HG02642 (cell line): ENCODE measurements around the gene FKBP4.
A peak's percentile ranks its signal among the peaks of the same experiment; 100 is the strongest.

Experiments
- ATAC-seq: cut with Tn5 transposase; IDR thresholded peaks from one replicate; pipeline ENCODE4 v1.9.1; 2021; ENCODE audit warnings: mild to moderate bottlenecking; ENCODE audit not compliant: unreplicated experiment, poor library complexity

The FKBP4 gene

DNA sequence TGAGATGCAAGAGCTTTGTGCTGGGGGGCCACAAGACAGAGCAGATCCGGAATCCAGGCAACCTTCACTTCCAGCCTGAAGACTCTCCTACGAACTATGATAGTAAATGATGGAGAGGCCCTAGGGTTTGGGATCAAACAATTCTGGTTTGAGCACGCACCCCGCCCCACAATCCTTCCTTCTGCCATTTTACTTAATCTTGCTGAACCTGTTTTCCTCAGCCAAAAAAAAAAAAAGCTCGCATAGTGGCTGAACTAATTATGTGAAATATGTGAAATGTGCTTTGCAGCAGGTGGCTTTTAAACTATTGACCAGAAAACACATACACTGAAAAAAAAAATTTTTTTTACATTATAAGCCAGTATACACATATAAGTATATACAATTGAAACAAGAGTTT is 17.0 kb downstream of the FKBP4 start:
- ATAC-seq, result no peak

DNA sequence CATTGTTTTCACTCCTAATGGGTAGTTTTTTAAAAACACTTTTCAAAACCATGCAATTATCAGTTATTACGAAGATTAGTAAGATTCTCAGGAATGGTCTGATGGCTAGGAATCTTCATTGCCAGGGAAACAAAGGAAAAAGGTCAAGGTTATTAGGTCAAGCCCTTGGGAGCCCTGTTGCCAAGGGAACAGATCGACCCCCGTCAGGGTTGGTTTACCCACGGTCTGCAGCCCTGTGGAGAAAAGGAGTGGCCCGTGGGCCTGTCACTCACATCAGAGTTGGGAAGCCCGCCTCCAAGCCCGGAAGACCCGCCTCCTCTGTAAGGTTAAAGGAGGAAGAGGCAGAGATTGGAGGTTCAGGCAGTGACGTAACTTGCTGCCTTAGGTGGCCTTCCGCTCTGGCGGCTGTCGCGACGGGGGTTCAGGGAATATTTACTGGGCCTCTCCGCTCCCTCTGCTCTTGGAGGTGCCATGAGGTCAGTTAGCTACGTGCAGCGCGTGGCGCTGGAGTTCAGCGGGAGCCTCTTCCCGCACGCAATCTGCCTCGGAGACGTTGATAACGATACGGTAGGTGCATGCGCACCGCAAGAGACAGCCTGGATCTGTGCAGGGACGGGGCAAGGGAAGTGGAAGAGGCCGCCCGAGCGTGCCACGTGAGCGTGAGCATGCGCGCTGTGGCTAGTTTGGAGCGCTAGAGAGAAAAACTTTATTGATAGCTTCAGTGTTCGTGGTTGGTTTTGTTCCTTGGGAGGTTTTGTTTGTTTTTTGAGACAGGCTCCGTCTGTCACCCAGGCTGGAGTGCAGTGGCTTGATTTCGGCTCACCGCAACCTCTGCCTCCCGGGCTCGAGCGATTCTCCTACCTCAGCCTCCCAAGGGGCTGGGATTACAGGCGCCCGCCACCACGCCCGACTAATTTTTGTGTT is 17.8 kb downstream of the FKBP4 start, which contains the start of gene ITFG2:
Gene ITFG2, plus strand, starts transcription at position 379 of the 924 bp plus-strand sequence. Its CDS starts 93 bp downstream, at position 472.
- ATAC-seq, result peak; percentile 95

- ATAC-seq, result no peak
These were observed 18.7 kb downstream of the FKBP4 start for GRCh38 chr12:2813214-2814185.

DNA sequence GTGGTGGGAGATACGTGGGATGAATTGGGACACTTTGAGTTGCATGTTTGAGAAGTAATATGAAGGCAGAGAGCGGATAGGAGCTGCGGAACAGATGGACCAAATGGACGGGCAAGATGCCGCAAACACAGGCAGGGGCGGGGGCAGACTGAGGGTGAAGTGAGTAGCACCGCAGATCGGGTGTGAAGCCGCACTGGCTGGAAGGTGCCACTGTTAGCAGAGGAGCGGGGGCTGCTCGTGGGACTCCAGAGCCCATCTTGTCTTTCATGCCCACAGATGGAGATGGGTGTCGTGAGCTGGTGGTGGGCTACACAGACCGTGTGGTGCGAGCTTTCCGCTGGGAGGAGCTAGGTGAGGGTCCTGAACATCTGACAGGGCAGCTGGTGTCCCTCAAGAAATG is 25.0 kb downstream of the FKBP4 start:
- no peak for ATAC-seq

GRCh38 chr12:2820432-2820831 is 25.7 kb downstream of the FKBP4 start:
- ATAC-seq, result no peak

DNA sequence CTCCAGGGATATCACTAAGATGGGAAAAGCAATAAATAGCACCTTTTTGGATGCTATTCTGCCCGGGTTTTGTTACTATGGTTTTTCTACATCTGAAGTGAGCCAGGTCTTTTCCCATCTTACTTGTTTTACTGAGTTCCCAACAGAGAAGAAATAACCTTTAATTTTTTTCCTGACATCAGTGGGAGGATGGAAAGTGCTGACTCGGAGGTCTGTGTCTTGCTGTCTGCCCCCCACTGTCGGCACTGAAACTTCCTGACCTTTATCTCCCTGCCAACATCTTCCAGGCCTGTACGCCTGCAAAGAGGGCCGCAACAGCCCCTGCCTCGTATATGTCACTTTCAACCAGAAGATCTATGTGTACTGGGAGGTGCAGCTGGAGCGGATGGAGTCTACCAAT is 28.7 kb downstream of the FKBP4 start:
- ATAC-seq, result no peak

DNA sequence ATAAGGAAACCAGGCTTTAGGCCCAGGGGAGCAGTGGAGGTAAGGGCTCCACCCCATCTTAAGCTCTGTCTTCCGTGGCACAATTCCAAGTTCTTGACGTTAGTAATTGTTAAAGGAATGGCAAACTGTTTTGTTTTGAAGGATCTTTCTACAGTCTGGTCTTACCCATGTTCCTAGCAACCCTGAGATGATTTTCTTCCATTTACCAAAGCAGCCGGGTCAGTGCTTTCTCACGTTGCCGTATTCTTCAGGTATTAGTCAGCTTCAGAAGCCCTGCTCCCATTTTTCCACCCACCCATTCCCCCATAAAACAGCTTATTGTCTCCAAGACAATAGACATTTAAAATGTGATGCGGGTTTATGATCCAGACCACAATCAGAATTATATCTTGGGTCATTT is 29.8 kb downstream of the FKBP4 start:
- ATAC-seq, result no peak

GRCh38 chr12:2825132-2825531 is 30.4 kb downstream of the FKBP4 start:
- ATAC-seq, result no peak

DNA sequence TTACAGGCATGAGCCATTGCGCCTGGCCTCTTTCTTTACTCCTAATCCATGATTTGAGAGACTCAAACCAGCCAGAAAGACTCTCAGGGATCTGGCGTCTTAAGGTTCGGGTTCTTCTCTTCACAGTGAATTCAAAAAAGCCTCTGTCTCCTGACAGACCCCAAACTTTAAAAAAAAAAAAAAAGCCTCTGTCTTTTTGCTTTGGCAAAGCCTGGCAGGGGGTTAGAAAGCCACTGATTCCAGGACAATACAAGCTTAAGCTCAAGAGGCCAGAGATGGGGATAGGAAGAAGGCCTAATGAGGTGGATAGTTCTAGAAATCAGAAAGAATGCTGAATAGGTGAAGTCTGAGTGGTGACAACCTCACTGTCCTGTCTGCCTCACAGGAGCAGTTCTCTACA is 31.3 kb downstream of the FKBP4 start:
- ATAC-seq, result no peak

GRCh38 chr12:2826721-2827515 is 32.1 kb downstream of the FKBP4 start:
- ATAC-seq, result no peak

DNA sequence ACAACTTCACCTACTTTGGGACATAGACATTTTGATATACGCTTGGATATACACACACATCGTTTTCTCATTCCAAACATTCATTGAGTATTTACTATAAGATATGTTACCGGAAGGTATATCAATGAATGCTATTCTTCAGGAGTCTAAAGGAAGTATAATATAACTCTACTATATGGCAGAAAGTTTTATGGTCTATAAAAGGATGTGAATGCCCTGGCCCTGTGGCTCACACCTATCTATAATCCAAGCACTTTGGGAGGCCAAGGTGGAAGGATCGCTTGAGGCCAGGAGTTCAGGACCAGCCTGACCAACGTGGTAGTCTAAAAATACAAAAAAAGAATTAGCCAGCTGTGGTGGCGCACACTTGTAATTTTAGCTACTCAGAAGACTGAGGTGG is 34.5 kb downstream of the FKBP4 start:
- no peak for ATAC-seq

DNA sequence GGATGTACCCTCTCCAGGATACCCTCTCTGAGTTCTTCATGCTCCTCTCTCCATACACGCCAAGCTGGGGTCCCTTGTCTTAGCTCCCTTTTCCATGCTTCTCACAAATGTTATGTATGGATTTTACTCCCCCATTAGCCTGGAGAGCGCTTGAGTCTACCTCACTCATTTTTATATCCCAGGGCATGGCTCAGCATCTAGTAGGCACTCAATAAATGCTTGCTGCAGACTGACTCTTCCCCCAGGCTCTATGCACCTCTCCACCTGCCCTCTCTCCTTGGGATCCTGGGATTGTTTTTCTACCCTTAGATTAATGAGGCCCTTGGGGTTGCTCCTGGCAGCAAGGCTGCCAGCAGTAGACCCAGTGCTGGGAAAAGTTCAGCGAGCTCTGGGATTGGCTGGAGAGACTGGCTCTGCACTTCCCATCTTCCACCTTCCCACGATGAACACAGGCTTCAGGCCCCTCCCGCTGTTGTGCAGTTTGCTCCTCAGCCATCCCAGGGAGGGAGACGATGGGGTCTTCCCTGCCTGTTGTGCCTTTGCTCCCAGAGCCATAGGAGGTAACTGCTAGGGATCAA is 37.9 kb downstream of the FKBP4 start:
- no peak for ATAC-seq

DNA sequence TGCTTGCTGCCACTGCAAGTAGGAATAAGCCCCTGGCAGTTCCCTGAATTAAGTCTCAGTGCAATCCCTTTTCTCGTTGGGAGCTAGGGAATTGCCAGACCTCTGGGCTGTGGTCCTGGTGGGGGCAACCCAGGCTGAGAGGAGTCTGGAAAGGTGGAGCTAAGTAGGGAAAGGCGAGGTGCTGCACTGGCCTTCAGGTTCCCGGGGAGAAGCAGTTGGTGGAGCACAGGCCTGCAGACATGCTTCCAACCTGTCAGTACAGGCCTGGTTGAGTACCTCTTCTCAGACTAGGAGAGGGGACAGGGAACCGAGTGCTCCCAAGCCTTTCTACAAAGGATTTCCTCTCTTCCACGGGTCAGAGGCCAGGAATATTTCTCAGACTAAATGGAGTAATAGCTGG is 38.6 kb downstream of the FKBP4 start:
- ATAC-seq, result no peak

GRCh38 chr12:2833810-2834209 is 39.0 kb downstream of the FKBP4 start:
- no peak for ATAC-seq

- no peak for ATAC-seq
These were observed 40.1 kb downstream of the FKBP4 start, which contains the start of gene NRIP2 for GRCh38 chr12:2834581-2835491. Gene NRIP2 (minus strand): TSS chr12:2835035. CDS start chr12:2834983, 52 bp downstream.

GRCh38 chr12:2835691-2836403 is 41.1 kb downstream of the FKBP4 start:
- ATAC-seq, result no peak

DNA sequence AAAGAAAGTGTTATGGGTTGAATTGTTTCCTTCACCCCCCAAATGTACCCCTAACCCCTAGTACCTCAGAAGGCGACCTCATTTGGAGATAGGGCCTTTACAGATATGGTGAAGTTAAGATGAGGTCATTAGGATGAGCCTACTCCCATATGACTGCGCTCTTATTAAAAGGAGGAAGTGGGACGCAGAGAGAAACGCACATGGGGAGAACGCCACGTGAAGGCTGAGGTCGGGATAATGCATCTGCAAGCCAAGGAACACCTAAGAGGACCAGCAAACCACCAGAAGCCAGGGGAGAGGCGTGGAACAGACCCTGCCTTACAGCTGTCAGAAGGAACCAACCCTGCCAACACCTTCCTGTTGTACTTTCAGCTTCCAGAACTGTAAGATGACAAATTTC is 41.8 kb downstream of the FKBP4 start:
- ATAC-seq, result no peak

DNA sequence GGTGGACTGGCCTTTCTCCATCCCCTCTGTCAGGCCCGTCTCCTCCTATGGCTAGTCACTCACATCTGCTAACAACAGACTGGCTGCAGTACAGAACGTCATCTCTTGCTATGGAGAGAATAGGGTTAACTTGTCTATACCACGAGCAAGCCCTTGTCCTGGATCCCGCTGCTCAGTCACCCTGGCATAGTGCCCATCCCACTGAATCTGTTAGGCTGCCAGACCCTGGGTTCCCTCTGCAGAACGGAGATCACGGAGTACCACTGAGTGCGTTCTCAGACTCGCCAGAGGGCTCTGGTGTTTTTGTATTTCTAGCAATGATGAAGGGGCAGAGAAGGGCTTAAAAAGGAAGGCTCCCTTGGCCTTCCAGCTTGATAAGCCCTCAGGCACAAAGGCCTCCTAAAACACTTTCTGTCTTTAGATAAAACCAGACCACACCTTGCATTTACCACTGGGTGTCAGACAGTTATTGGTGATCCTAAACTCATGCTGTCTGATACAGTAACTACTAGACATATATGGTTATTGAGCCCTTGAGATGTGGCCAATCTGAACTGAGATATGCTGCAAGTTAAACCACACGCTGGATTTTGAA is 46.4 kb downstream of the FKBP4 start:
- no peak for ATAC-seq
